ENCODE data around the gene PCDH9. TPM values are rescaled to one million over a fixed set of nuclear protein-coding genes. Genes with fewer than 3 reads are reported as not detected.

PCDH9 gene
- polyA plus RNA-seq, 1 of the 3 experiments (the other 2 are of a cell fraction): 1.3 TPM

- Histone ChIP-seq H3K27me3 (ENCODE audit: insufficient read depth) (no peaks in the 10 kb centered on the region), H3K4me3 (ENCODE audit: low read depth in 2 of 2, low read length in 1 of 2) (no peak overlapping the region), H2AFZ (ENCODE audit: low read depth) (no peak overlapping the region), H3K9me3 (no peaks in the 10 kb centered on the region), H3K9me2 (no peaks in the 10 kb centered on the region), H3K27ac (ENCODE audit: low read depth in 2 of 2, low read length in 1 of 2) (no peak overlapping the region), H3K4me2 (no peak overlapping the region), H3F3A (replicated peaks; ENCODE audit: insufficient read depth) (no peaks in the 10 kb centered on the region), H3K4me1 (ENCODE audit: control insufficient read depth in 1 of 2, insufficient read depth in 2 of 2, low read depth in 1 of 2, low read length in 1 of 2) (no peaks in the 10 kb centered on the region), H4K20me1 (ENCODE audit: insufficient read depth) (no peaks in the 10 kb centered on the region), H3K9ac (no peak overlapping the region), H3K36me3 (replicated peaks in 1 of 2; ENCODE audit: control insufficient read depth in 1 of 2, insufficient read depth in 2 of 2, low read length in 1 of 2) (no peaks in the 10 kb centered on the region), H3K79me2 (ENCODE audit: insufficient read depth) (no peaks in the 10 kb centered on the region)
- DNase-seq: no peak
- TF ChIP-seq GATA2 (CRISPR knock-in tag; IDR thresholded peaks at IDR 0.05) (no peak), ZBTB33 (IDR thresholded peaks at IDR 0.05; ENCODE audit: borderline replicate concordance, low read depth) (no peak), RXRA (IDR thresholded peaks at IDR 0.05; ENCODE audit: borderline replicate concordance, low read depth) (no peak), RCOR1 (IDR thresholded peaks at IDR 0.05; ENCODE audit: low read length) (no peak), MAX (IDR thresholded peaks at IDR 0.05; ENCODE audit: low read depth) (no peak), YY1 (IDR thresholded peaks at IDR 0.05; ENCODE audit: low read depth) (no peak), EP300 (IDR thresholded peaks at IDR 0.05; ENCODE audit: borderline replicate concordance in 1 of 2, low read depth in 1 of 2, low read length in 1 of 2) (no peak), TCF12 (IDR thresholded peaks at IDR 0.05) (no peak), SMC3 (IDR thresholded peaks at IDR 0.05; ENCODE audit: low read depth, low read length) (no peak), FOXM1 (IDR thresholded peaks at IDR 0.05; ENCODE audit: low read depth) (no peak), PBX3 (IDR thresholded peaks at IDR 0.05) (no peak), USF1 (IDR thresholded peaks at IDR 0.05; ENCODE audit: borderline replicate concordance, low read depth) (no peak), RFX5 (IDR thresholded peaks at IDR 0.05; ENCODE audit: low read length) (no peak), MXI1 (IDR thresholded peaks at IDR 0.05; ENCODE audit: low read depth, low read length) (no peak), CTCF (IDR thresholded peaks at IDR 0.05) (no peak), TAF1 (IDR thresholded peaks at IDR 0.05; ENCODE audit: borderline replicate concordance, low read depth, low read length) (no peak), GABPA (IDR thresholded peaks at IDR 0.05; ENCODE audit: low read depth) (no peak)
- CTCF ChIA-PET: no interaction called here
- POLR2A ChIA-PET: no interaction called here
Measured at GRCh38 chr13:66364346-66364745, 865.8 kb downstream of the PCDH9 start.

All from SK-N-SH (cell line).